ENCODE results near the gene ASB16.

Gene ASB16

GRCh38 chr17:44191941-44192496 lies 21.5 kb downstream of the ASB16 start:
- H3K4me3 ChIP-seq (ENCODE audit: low read depth, low read length): no peak overlapping the region
- DNase-seq (ENCODE audit: low read depth): no peak
- no peak for TF ChIP-seq CTCF (conservative IDR thresholded peaks at IDR 0.05; ENCODE audit: low read depth, low read length)

GRCh38 chr17:44192750-44193149 lies 22.2 kb downstream of the ASB16 start:
- TF ChIP-seq CTCF (conservative IDR thresholded peaks at IDR 0.05; ENCODE audit: low read depth, low read length): no peak
- H3K4me3 ChIP-seq (ENCODE audit: low read depth, low read length): no peak overlapping the region
- no peak for DNase-seq (ENCODE audit: low read depth)

DNA sequence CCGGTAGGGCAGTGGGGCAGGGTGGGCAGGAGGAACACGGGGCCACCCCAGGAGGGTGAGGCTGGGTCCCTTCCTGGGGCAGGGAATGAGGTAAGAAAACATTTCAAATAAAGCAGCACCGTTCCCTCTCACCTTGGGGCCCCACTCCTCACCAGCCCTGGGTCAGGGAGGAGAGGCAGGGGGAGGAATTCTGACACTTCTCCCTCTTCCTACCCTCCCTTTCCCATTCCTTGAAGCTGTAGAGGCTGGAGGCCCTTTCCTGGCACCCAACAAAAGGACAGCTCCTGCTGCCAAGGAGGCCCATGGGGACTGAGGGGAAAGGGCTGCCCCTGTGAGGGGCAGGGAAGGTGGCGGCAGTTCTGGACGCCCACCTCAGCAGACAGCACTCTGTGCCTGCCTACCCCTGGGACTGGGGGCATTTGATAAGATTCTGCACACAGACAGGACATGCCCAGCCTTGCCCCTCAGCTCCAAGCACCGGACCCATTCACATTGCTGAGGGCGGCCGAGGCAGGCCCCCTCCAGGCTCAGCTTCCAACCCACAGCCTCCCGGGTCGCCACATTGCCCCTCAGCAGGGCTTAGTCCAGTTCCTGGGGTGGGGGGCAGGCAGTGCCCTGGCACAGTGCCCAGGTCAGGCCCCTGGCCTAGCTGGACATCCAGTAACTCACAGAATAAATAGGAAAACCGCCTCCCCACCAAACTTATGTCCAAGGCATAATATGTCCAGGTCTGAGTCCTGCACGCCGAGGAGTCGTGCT lies 23.0 kb downstream of the ASB16 start:
- TF ChIP-seq CTCF (conservative IDR thresholded peaks at IDR 0.05; ENCODE audit: low read depth, low read length): no peak
- no peak overlapping the region for H3K4me3 ChIP-seq (ENCODE audit: low read depth, low read length)
- DNase-seq (ENCODE audit: low read depth): no peak

GRCh38 chr17:44197107-44197506 lies 26.6 kb downstream of the ASB16 start:
- no peak overlapping the region for H3K4me3 ChIP-seq (ENCODE audit: low read depth, low read length)
- no peak for TF ChIP-seq CTCF (conservative IDR thresholded peaks at IDR 0.05; ENCODE audit: low read depth, low read length)
- DNase-seq (ENCODE audit: low read depth): no peak

GRCh38 chr17:44197980-44198720 lies 27.6 kb downstream of the ASB16 start:
- TF ChIP-seq CTCF (conservative IDR thresholded peaks at IDR 0.05; ENCODE audit: low read depth, low read length): peak; percentile 30
- H3K4me3 ChIP-seq (ENCODE audit: low read depth, low read length): peak overlapping the region; percentile 73
- peak; percentile 60 for DNase-seq (ENCODE audit: low read depth)

DNA sequence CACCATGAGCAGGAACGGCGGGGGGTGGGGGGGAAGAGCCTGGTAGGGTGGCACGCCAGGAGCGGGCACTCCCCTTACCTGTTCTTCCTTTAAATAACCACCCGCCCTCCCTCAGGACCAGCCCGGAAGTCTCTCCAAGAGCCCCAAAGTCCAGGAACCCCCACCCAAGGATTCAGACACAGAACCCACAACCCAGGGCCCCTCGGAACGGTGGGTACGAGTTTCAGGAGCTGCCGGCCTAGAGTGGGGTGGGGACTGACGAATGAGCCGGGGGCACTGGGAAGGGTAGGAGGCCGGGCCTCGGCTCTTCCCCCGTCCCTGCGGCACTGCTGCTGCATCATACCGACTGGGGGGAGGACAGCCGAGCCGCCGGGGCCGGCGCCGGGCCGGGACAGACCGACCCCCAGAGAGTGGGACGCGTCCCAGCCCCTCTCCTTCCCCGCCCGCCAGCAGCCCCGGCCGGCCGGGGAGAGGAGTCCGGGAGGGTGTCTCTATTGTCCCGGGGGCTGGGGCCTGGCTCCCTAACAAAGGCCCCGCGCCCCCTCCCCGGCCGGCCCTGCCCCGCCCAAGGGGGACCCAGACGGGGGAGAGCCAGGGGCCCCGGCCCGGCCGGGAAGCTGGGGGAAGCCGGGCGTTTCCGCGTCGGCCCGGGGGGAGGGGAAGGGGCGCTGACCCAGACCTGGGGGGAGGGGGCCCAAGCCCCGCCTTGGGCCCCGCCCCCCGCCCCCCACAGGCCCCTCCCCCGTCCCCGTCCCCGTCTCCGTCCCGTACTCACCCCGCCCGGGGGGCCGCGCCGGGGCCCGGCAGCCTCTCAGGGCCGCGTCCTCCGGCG lies 28.4 kb downstream of the ASB16 start:
- peak overlapping the region; percentile 73 for H3K4me3 ChIP-seq (ENCODE audit: low read depth, low read length)
- DNase-seq (ENCODE audit: low read depth): peak; percentile 44
- no peak for TF ChIP-seq CTCF (conservative IDR thresholded peaks at IDR 0.05; ENCODE audit: low read depth, low read length)
